Coronary artery (tissue), 2 donors: Measurements from ENCODE around the gene STK17B.
"Not testable (repeated sequence)": the region's sequence is repeated elsewhere in the genome, so short reads cannot be mapped to it uniquely, and the experiment has no call there.

Experiments
- DNase-seq: peaks from one replicate; pipeline ENCODE4 v3.0.0-alpha.2; 2017; ENCODE audit warnings: low spot score
- H3K27ac ChIP-seq, 2 donors: fragments of 200-600 bp; sonication (generic); one replicate each; pipeline ENCODE4 v1.5.1; 2016 to 2019
- H3K4me3 ChIP-seq: fragments of 200-600 bp; sonication (generic); 2 replicates; pipeline ENCODE4 v1.5.1; 2016; ENCODE audit warnings: mild to moderate bottlenecking, moderate library complexity
- TF ChIP-seq, protein P1 (sequence below): fragments of 200-600 bp; sonication (generic); IDR thresholded peaks from one replicate; pipeline ENCODE4 v1.5.1; 2019; ENCODE audit warnings: antibody characterized with exemption

STK17B gene

DNA sequence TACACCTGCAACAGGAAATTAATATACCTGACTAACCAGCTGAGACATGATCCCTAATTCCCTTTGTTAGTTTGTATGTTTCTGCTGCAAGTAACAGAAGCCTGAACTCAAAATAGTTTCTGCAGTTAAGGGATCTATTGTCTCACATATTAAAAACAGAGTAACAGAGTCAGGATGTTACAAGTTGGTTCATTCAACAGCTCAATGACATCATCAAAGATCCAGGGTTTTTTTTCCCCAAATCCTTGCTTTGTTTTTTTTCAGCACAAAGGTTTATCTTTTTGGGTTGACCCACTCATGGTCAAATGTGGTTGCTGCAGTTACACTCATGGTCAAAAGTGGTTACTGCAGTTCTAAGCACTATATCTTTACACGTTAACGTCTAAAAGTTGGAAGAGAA, 67.8 kb downstream of the STK17B start:
- no peak overlapping the region for H3K27ac ChIP-seq

DNA sequence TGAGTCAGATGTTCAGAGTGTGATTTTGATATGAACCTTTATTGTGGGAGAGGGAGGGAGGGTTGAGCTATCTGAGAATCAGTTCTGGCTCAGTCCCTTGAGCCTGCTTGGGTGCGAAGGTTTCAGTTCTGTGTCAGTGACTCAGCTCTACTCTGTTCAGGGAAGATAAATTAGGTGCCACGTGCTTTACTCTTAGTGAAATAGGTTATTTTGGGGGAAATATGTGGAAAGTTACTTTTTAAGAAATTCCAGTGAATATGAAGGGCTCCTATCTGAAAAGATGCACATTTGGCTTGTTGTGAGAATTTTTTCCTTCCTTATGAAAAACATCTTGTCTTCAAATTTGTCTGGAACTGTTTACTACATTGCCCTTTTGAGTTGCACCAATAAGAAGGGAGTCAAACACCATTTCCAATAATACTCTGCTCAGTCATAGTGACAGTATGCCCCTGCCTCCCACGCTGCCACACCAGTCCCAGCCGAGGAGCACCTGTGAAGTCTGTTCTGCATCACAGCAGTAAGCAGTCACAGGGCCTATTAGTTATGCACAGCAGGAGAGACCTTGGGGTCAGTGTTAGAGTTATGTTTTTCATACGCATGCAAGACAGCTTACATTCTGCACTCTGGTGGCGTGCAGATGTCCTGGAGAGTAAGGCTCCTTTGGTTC, 69.9 kb downstream of the STK17B start:
- TF ChIP-seq, protein P1, sequence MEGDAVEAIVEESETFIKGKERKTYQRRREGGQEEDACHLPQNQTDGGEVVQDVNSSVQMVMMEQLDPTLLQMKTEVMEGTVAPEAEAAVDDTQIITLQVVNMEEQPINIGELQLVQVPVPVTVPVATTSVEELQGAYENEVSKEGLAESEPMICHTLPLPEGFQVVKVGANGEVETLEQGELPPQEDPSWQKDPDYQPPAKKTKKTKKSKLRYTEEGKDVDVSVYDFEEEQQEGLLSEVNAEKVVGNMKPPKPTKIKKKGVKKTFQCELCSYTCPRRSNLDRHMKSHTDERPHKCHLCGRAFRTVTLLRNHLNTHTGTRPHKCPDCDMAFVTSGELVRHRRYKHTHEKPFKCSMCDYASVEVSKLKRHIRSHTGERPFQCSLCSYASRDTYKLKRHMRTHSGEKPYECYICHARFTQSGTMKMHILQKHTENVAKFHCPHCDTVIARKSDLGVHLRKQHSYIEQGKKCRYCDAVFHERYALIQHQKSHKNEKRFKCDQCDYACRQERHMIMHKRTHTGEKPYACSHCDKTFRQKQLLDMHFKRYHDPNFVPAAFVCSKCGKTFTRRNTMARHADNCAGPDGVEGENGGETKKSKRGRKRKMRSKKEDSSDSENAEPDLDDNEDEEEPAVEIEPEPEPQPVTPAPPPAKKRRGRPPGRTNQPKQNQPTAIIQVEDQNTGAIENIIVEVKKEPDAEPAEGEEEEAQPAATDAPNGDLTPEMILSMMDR = no peak

More for the DNA sequence above, 67.8 kb downstream of the STK17B start:
- TF ChIP-seq, protein P1 = no peak
- no peak overlapping the region for H3K4me3 ChIP-seq
- DNase-seq = no peak

DNA sequence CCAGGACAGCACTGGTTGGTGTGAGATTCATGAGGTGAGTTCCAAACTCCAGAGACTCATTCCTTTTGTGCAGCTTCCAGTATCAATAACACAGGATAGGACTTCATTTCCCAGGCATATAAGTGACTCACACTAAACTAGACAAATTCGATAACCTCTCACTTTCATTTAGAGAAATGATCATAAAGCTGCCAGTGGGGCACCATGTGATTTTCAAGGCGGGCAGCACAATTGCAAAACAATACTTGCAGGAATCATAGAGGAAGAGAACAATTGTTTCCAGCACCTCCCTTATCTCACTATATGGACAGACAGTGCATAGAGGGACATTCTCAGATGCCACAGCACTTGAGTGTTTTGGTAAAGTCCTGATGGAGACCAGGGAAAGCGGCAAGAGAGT, 71.5 kb downstream of the STK17B start:
- no peak overlapping the region for H3K4me3 ChIP-seq
- TF ChIP-seq, protein P1 = no peak
- DNase-seq = no peak
- no peak overlapping the region for H3K27ac ChIP-seq

More for the DNA sequence above, 69.9 kb downstream of the STK17B start:
- Histone ChIP-seq H3K4me3 (no peak overlapping the region), H3K27ac (no peak overlapping the region)
- DNase-seq = no peak

DNA sequence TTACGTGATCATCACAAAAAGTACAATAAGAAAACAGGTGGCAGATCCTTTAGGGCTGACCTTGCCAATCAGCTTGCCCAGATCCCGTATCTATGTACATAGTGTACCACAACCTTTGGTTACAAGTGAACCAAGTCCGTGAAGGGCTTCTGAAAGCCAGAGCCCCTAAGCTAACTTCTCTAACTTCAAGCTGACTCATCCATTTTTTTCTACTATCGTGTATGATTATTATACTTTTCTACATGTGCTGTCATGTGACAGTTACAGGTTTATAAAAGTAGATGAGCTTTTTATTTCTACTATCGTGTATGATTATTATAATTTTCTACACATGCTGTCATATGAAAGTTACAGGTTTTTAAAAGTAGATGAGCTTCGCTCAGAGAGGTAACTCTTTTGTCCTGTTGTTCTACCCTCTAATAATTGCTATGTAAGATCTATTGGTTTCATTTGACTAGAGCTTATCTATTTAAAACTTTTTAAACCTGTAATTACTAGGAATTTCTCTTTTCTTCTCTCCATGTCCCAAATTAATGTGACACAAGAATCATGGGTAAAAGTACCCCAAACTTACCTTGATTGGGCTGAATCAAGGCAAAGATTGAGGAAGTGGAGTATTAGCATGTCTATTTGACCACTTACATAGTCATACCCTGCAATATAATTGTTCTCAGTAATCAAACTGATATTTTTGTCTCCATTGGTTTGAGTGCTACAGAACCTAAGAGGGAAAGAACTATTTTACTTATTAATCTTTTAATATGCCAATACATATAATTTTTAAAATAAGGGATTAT, 73.3 kb downstream of the STK17B start:
- no peak for DNase-seq
- TF ChIP-seq, protein P1 = no peak
- Histone ChIP-seq H3K27ac (no peak overlapping the region), H3K4me3 (no peak overlapping the region)

DNA sequence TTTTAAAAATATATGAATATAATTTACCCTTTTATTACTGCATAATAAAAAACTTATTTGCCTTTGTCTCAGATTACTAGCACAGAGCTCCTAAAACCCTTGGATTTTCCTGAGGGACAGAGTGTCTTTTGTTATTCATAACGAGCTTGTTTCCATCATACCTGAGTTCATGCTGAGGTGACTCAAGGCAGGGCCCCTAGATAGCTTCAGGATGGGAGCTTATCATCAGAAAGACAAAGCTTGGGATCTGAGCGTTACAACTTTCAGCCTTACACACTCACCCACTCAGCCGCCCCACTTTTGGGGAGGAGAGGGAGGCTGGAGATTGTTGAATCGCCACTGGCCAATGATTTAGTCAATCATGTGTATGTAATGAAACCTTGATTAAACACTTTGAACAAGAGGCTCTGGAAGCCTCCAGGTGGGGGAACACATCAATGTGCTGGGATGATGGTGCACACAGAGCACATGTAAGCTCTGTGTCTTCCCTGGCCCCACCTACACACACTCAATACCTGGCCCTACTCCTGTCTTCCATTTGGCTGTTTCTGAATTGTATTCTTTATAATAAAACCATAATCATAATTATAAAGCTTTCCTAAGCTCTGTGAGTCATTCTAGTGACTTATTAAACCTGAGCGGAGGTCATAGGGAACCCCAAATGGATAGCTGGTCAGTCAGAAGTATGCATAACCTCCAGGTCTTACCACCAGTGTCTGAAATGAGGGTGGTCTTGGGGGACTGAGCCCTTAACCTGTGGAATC, 74.2 kb downstream of the STK17B start:
- TF ChIP-seq, protein P1 = no peak
- no peak overlapping the region for H3K4me3 ChIP-seq
- DNase-seq = no peak
- H3K27ac ChIP-seq = no peak overlapping the region

DNA sequence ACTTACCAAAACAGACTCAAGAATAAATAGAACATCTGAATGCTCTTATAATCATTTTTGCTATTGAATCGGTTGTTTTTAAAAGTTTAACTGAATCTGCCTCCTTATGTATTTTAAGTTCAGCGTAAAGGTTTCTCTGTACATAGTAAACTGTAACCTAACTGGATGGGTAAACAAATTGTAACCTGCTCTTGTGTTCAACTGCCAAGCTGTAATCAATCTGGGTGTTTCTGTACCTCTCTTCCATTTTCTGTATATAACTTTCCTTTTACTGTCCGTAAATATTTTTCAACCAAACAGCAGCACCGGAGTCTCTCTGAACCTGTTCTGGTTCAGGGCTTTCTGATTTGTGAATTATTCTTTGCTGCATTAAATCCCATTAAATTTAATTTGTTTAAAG, 75.1 kb downstream of the STK17B start:
- H3K27ac ChIP-seq = no peak overlapping the region
- no peak for DNase-seq
- no peak overlapping the region for H3K4me3 ChIP-seq
- TF ChIP-seq, protein P1 = no peak

DNA sequence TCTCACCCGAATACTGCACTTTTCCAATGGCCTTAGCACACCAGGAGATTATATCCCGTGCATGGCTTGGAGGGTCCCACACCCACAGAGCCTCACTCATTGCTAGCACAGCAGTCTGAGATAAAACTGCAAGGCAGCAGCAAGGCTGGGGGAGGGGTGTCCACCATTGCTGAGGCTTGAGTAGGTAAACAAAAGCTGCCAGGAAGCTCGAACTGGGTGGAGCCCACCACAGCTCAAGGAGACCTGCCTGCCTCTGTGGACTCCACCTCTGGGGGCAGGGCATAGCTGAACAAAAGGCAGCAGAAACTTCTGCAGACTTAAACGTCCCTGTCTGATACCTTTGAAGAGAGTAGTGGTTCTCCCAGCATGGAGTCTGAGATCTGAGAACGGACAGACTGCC, 81.9 kb downstream of the STK17B start:
- not testable (repeated sequence) for H3K4me3 ChIP-seq, DNase-seq, H3K27ac ChIP-seq
